Stimulated activated CD4-positive, alpha-beta T cell treated with anti-CD3 and anti-CD28 coated beads, Interleukin-4, amount 100 ng/mL, for 4 hours (primary cell): ENCODE data around the gene MPZL1.
"Not testable (repeated sequence)": the region's sequence is repeated elsewhere in the genome, so short reads cannot be mapped to it uniquely, and the experiment has no call there.

Source experiments
- DNase-seq, 2 experiments: peaks; one replicate each; pipeline ENCODE4 v3.0.0-alpha.2; 2020

MPZL1 gene

DNA sequence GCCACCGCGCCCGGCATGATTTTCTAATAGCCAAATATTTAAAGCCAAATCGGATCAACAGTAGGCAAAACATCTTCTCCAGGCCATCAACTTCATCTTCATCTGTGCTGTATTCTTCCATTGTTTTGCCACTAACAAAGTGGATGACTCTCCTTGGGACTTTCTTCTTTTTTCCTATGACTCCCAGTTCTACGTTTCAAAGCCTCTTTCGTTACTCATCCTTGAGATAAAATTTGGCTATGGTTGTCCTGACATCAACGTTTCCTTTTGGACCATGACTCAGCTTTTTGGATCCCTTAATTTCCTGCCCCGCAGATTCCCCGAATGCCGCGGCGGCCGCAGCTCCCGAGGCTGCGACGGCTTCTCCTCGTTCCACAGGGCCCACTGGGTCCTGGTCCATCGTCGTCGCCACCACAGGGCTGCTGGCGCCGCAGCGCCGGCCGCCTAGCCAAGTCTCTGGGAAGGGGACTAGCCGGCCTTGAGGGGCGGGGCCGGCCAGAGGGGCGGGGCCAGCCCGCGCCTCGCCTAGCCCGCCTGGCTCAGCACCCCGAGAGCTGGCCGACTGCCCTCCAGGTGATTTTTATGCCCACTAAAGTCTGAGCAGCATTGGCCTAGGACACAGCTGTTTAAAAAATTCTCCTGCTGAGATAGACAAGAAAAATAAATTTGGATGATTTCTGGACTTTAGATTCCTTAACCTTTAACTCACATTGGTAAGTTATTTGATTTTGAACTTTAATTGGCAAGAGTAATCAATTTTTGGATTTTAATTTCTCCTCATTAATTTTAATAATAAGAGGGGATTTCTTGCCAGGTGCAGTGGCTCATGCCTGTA is 98.3 kb downstream of the MPZL1 start:
- peak in 1 of 2 experiments; percentile 22 for DNase-seq

DNA sequence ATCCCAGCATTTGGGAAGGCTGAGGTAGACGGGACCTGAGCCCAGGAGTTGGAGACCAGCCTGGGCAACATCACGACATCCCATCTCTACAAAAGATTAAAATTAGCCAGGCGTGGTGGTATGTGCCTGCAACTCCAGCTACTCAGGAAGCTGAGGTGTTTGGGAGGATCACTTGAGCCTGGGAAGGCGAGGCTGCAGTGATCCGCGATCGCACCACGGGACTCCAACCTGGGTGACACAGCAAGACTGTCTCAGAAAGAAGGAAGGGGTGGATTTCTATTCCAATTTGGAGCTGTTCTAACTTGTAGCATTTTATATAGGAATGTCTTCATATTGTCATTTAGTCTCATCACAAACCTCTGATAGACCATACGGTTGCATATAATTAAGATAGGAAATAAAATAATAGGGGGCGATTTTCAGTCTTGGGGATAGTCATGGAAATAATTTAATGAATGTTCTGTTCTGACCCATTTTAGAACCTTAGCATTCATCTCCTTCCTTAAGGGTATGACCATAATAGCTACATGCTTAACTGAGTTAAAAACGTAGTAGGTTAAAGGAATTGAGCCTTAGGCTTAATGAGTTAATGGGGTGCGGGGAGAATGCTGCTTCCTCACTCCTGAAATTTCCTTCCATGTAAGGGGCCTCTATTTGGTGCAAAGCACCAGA is 99.0 kb downstream of the MPZL1 start:
- DNase-seq, result no peak

- DNase-seq, result no peak
Measured at GRCh38 chr1:167821356-167821685, 99.5 kb downstream of the MPZL1 start.

- no peak for DNase-seq
Measured at GRCh38 chr1:167821969-167822685, 100.3 kb downstream of the MPZL1 start.

- DNase-seq, result no peak
Measured at GRCh38 chr1:167824163-167824794, 102.5 kb downstream of the MPZL1 start.

- no peak for DNase-seq
Measured at GRCh38 chr1:167825419-167826079, 103.8 kb downstream of the MPZL1 start.

DNA sequence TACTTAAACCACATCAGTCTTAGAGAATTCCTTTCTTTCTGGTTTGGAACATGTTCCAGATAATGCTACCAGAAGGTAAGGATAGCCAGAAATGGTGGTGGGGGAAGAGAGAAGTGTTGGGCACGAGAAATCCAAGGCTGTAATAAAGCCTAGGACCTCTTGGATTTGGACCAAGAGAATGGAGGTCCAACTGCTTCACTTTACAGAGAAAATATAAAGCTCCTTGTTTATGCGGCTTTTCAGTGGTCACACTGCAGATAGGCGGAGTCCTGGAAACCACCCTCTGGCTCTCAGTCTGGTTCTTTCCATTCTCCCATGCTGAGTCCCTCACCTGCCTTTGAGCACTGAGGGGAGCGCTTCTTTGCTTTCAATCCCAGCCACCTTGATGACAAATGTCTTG is 104.3 kb downstream of the MPZL1 start:
- no peak for DNase-seq

- no peak for DNase-seq
Measured at GRCh38 chr1:167829868-167830267, 108.1 kb downstream of the MPZL1 start.

DNA sequence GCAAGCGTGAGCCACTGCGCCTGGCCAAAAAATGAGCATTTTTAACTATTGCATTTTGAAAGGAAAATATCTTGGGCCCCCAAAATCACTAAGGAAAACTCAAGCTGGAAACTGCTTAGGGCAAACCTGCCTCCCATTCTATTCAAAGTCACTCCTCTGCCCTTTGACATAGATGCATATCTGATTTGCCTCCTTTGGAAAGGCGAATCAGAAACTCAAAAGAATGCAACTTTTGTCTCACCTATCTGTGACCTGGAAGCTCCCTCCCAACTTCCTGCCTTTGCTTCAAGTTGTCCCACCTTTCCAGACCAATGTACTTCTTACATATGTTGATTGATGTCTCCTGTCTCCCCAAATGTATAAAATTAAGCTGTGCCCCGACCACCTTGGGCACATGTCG is 108.9 kb downstream of the MPZL1 start:
- not testable (repeated sequence) for DNase-seq

DNA sequence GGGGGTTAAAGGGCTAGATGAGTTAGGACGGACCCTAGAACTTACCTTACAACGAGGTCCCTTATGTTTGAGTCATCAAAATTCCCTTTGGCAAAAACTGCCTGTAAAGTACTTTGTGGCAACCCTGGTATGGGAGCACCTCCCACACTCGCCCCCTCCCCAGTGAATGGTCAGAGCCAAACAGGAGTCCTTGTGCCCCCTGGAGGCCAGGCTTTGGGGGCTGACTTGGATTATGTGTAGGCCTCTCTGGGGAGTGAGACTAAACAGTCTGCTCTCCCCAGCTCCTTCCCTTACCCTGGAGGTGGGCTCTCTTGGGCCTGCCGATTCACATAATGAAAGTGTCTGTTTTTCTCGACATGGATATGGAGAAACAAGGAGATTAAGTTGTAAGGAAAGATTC is 110.9 kb downstream of the MPZL1 start:
- DNase-seq, result no peak

- no peak for DNase-seq
Measured at GRCh38 chr1:167833904-167834303, 112.1 kb downstream of the MPZL1 start.

DNA sequence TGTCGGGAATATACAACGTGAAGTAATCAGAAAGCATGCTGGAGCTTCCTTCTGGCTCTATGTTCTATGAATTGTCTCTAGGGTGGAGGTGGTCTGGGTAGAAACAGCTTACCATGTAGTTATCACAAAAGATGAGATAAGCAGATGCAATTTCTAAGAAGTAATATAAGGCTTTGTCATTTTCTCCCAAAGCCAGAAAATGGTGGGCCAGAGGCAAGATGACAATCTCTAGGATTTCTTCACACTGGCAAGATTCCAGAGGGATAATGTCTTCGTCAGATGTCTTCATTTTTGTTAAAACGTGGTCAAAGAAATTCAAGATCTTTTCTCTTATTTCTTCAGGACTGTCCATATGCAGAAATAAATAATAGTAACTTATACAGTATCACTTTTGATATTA is 114.4 kb downstream of the MPZL1 start:
- DNase-seq, result no peak

DNA sequence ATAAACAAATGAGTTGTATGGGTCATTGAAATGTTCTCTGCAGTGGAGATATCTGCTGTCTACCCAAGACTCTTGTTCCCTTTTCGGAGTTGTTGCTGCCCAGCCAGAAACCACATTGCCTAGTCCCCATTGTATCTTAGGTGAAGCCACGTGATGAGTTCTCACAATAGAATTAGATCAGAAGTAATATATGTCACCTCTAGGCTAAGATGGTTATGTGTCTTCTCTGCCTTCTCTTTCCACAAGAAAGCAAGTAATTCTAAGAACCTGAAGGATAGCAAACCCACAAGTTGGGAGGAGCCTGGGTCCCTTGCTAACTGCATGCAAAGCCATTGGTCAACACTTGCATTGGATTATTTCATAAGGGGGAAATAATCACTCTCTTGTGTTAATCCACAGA is 115.5 kb downstream of the MPZL1 start:
- DNase-seq, result no peak

DNA sequence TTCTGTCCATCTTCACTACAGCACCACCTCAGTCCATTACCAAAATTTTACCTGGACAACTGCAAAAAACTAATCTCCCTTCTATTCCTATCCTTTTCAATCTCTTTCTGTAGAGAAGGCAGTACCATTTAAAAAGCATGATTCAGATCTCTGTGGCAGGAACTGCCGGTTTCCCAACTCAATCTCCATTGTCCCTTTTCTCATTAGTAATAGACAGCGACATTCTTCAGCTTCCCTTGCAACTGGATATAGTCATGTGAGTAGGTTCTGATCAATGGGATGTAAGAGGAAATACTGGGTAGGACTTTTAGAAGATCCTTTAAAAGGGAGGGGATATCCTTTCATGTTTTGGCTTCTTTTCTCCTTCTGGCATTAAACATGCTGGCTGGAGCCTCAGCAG is 117.2 kb downstream of the MPZL1 start:
- DNase-seq, result no peak
